ENCODE data around the gene BHLHE40.

BHLHE40 gene

GRCh38 chr3:4985330-4986174 is 6.3 kb downstream of the BHLHE40 start:
- DNase-seq = no peak

- no peak for DNase-seq
Observed at GRCh38 chr3:4986175-4986781, 7.0 kb downstream of the BHLHE40 start.

- peak; percentile 24 for DNase-seq
Observed at GRCh38 chr3:4986782-4987537, 7.7 kb downstream of the BHLHE40 start.

- DNase-seq = no peak
Observed at GRCh38 chr3:4987538-4988296, 8.5 kb downstream of the BHLHE40 start.

GRCh38 chr3:4988983-4989834 is 10.0 kb downstream of the BHLHE40 start:
- no peak for DNase-seq

- DNase-seq = no peak
Observed at GRCh38 chr3:4990069-4990468, 10.8 kb downstream of the BHLHE40 start.

- no peak for DNase-seq
Observed at GRCh38 chr3:4992118-4992517, 12.9 kb downstream of the BHLHE40 start.

GRCh38 chr3:4993276-4994143 is 14.3 kb downstream of the BHLHE40 start:
- no peak for DNase-seq

- DNase-seq = no peak
Observed at GRCh38 chr3:4994144-4994730, 15.0 kb downstream of the BHLHE40 start.

- no peak for DNase-seq
Observed at GRCh38 chr3:4994823-4995499, 15.7 kb downstream of the BHLHE40 start.

- no peak for DNase-seq
Observed at GRCh38 chr3:4995500-4996053, 16.3 kb downstream of the BHLHE40 start.

- no peak for DNase-seq
Observed at GRCh38 chr3:4996223-4996765, 17.1 kb downstream of the BHLHE40 start.

GRCh38 chr3:4996771-4997291 is 17.6 kb downstream of the BHLHE40 start:
- DNase-seq = no peak

GRCh38 chr3:4997946-4998345 is 18.7 kb downstream of the BHLHE40 start:
- DNase-seq = no peak

GRCh38 chr3:4999531-5000184 is 20.4 kb downstream of the BHLHE40 start:
- DNase-seq = no peak

- no peak for DNase-seq
Observed at GRCh38 chr3:5001135-5001534, 21.9 kb downstream of the BHLHE40 start.

GRCh38 chr3:5001805-5002173 is 22.6 kb downstream of the BHLHE40 start:
- DNase-seq = no peak

GRCh38 chr3:5002174-5002870 is 23.1 kb downstream of the BHLHE40 start:
- no peak for DNase-seq

All from NCI-H1436 (cell line).